Measurements from ENCODE around the gene PAQR8.

PAQR8 gene

DNA sequence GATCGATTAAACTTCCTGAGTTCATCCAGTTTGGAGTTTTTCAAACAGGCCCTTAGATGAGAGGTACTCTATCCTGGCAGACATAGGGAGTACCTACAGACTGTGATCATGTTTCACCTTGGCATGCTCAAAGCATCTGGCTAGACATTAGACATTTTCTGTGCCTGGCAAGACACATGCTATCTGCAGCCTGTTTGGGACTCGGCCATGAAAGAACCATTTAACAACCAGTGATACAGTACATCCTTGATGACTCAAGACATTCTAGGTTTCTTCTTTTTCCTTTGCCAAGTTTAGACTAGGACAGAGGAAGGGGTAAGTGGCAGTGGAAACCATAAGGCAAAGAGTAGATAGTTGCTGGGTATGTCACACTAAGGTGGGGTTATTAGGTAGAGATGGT, 15.4 kb upstream of the PAQR8 start:
- Histone ChIP-seq H3K36me3 (replicated peaks; ENCODE audit: low read depth, low read length) (no peaks in the 10 kb centered on the region), H3K27ac (ENCODE audit: low read length) (no peak overlapping the region), H3K79me2 (ENCODE audit: low read length) (no peaks in the 10 kb centered on the region)

DNA sequence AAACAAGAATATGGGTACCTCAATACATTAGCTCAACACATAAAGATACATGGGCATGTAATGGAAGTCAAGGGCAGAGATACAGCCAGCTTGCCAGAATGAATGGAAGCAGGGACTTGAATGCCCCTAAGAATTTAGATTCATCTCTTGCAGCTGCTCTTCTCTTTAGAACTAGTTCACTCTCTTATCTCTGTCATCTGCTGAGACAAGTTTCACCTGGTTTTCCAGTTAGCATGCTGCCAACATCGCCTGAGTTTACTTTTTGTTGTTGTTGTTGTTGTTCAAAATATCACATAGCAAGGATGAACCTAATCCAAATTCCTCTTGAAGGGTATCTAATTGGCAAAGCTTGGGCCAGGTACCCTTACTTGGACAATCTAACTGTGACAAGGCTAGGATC, 14.1 kb upstream of the PAQR8 start:
- Histone ChIP-seq H3K36me3 (replicated peaks; ENCODE audit: low read depth, low read length) (no peaks in the 10 kb centered on the region), H3K9ac (ENCODE audit: low read length) (no peak overlapping the region), H3K27me3 (ENCODE audit: low read depth, low read length) (no peaks in the 10 kb centered on the region), H3K9me3 (ENCODE audit: insufficient read depth, low read length) (no peaks in the 10 kb centered on the region), H3K79me2 (ENCODE audit: low read length) (no peaks in the 10 kb centered on the region), H3K27ac (ENCODE audit: low read length) (no peak overlapping the region), H3K4me2 (ENCODE audit: low read length) (no peak overlapping the region), H2AFZ (ENCODE audit: low read depth, low read length) (no peak overlapping the region), H3K4me1 (ENCODE audit: low read length) (peaks cover 25% of the 10 kb centered on the region), H4K20me1 (ENCODE audit: insufficient read depth, low read length) (no peaks in the 10 kb centered on the region), H3K4me3 (ENCODE audit: low read length) (no peak overlapping the region)
- no peak for TF ChIP-seq CTCF (IDR thresholded peaks at IDR 0.05; ENCODE audit: low read depth, low read length)
- TF ChIP-seq EZH2phosphoT487 (IDR thresholded peaks at IDR 0.05; ENCODE audit: low read depth) = no peak

More for the DNA sequence above, 15.4 kb upstream of the PAQR8 start:
- Histone ChIP-seq H3K4me1 (ENCODE audit: low read length) (peaks cover 17% of the 10 kb centered on the region), H3K4me3 (ENCODE audit: low read length) (no peak overlapping the region), H4K20me1 (ENCODE audit: insufficient read depth, low read length) (no peaks in the 10 kb centered on the region), H3K4me2 (ENCODE audit: low read length) (no peak overlapping the region), H3K9me3 (ENCODE audit: insufficient read depth, low read length) (no peaks in the 10 kb centered on the region), H3K27me3 (ENCODE audit: low read depth, low read length) (no peaks in the 10 kb centered on the region), H2AFZ (ENCODE audit: low read depth, low read length) (no peak overlapping the region), H3K9ac (ENCODE audit: low read length) (no peak overlapping the region)
- no peak for TF ChIP-seq CTCF (IDR thresholded peaks at IDR 0.05; ENCODE audit: low read depth, low read length)
- no peak for TF ChIP-seq EZH2phosphoT487 (IDR thresholded peaks at IDR 0.05; ENCODE audit: low read depth)

DNA sequence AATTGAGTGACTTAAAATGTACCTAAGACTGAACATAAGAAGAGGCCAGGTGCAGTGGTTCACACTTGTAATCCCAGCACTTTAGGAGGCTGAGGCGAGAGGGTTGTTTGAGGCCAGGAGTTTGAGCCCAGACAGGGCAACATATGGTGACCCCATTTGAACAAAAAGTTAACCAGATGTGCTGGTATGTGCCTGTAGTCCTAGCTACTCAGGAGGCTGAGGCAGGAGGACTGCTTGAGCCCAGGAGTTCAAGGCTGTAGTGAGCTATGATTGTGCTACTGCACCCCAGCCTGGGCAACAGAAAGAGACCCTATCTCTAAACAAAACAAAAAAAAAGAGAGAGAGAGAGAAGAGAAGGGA, 10.1 kb upstream of the PAQR8 start:
- no peaks in the 10 kb centered on the region for H4K20me1 ChIP-seq (ENCODE audit: insufficient read depth, low read length)
- peak overlapping the region; percentile 61 for H3K27ac ChIP-seq (ENCODE audit: low read length)
- H3K4me1 ChIP-seq (ENCODE audit: low read length) = peaks cover 50% of the 10 kb centered on the region
- H2AFZ ChIP-seq (ENCODE audit: low read depth, low read length) = no peak overlapping the region
- no peaks in the 10 kb centered on the region for H3K79me2 ChIP-seq (ENCODE audit: low read length)
- TF ChIP-seq CTCF (IDR thresholded peaks at IDR 0.05; ENCODE audit: low read depth, low read length) = no peak
- no peak for TF ChIP-seq EZH2phosphoT487 (IDR thresholded peaks at IDR 0.05; ENCODE audit: low read depth)
- H3K9ac ChIP-seq (ENCODE audit: low read length) = peak overlapping the region; percentile 22; the same call in 1 of the 2 replicates
- H3K27me3 ChIP-seq (ENCODE audit: low read depth, low read length) = no peaks in the 10 kb centered on the region
- H3K4me3 ChIP-seq (ENCODE audit: low read length) = peak overlapping the region; percentile 56; the same call in 1 of the 2 replicates
- peak overlapping the region; percentile 76 for H3K4me2 ChIP-seq (ENCODE audit: low read length)
- H3K9me3 ChIP-seq (ENCODE audit: insufficient read depth, low read length) = no peaks in the 10 kb centered on the region
- H3K36me3 ChIP-seq (replicated peaks; ENCODE audit: low read depth, low read length) = no peaks in the 10 kb centered on the region

DNA sequence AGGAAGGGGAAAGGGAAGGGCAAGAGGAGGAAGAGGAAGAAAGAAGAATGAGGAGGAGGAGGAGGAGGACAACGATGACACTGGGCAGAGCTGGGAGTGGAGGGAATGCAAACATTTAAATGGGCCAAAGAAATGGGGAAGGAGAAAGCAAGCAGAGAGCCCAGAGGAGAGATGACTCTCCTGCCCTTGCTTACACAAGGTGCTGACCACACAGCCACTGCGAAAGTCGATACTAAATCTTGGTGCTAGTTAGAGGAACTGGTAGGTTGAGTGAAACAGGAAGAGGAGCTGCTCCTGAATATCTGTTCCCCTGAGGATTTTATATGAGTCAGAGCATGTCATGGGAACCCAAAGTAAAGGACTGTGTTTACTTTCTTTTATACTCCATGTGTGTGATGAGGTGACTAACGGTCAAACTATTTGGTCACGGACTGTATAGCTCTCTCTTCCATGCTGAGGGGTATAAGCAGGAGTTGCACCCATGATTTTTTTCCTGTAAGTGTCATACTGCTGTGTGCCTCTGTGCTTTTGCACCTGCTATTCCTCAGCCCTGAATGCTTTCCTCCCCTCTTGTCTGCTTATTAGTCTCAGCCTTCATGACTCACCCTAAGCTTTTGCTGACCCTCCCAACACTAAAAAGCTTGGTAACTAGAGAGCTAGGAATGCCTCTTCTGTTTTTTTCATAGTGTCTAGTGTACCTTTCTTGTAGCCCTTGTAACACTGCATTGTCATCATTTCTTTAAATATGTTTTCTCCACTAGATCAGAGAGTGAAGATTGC, 9.5 kb upstream of the PAQR8 start:
- H3K9ac ChIP-seq (ENCODE audit: low read length) = peak overlapping the region; percentile 22; the same call in 1 of the 2 replicates
- H3K27ac ChIP-seq (ENCODE audit: low read length) = peak overlapping the region; percentile 61

More for the DNA sequence above, 9.5 kb upstream of the PAQR8 start:
- no peaks in the 10 kb centered on the region for H3K9me3 ChIP-seq (ENCODE audit: insufficient read depth, low read length)
- H3K4me2 ChIP-seq (ENCODE audit: low read length) = peak overlapping the region; percentile 76
- no peaks in the 10 kb centered on the region for H3K79me2 ChIP-seq (ENCODE audit: low read length)
- H4K20me1 ChIP-seq (ENCODE audit: insufficient read depth, low read length) = no peaks in the 10 kb centered on the region
- no peaks in the 10 kb centered on the region for H3K36me3 ChIP-seq (replicated peaks; ENCODE audit: low read depth, low read length)
- TF ChIP-seq CTCF (IDR thresholded peaks at IDR 0.05; ENCODE audit: low read depth, low read length) = no peak
- TF ChIP-seq EZH2phosphoT487 (IDR thresholded peaks at IDR 0.05; ENCODE audit: low read depth) = no peak
- peaks cover 50% of the 10 kb centered on the region for H3K4me1 ChIP-seq (ENCODE audit: low read length)
- no peaks in the 10 kb centered on the region for H3K27me3 ChIP-seq (ENCODE audit: low read depth, low read length)
- H2AFZ ChIP-seq (ENCODE audit: low read depth, low read length) = no peak overlapping the region
- peak overlapping the region; percentile 56 for H3K4me3 ChIP-seq (ENCODE audit: low read length)
